22Rv1 (cell line): ENCODE data around the gene MRTFB.

Experiments used
- ZFX ChIP-seq: fragments of 450-650 bp; IDR thresholded peaks from 2 replicates; pipeline ENCODE4 v1.6.1; 2017; ENCODE audit warnings: antibody characterized with exemption, borderline replicate concordance
- TF ChIP-seq, protein P1 (sequence below): fragments of 450-650 bp; IDR thresholded peaks from 2 replicates; pipeline ENCODE4 v1.5.1; 2017; ENCODE audit warnings: mild to moderate bottlenecking

DNA sequence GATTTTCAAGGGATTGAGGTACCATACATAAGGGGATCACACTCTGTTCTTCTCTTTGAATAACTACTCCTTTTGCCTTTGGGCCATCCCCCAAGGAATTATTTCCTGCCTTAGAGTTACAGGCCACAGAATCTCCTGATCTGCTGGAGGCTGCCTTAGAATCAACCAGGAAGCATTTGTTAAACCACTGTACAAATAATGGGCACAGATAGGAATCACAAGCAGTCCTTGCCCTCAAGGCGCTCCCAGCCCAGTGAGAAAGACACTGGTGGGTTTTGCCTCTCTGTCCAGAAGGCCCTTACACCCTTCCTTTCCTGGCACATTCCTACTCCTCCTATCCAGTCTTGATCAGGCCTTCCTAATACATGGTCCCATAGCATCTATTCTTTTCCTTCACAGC is 45.9 kb downstream of the MRTFB start:
- TF ChIP-seq, protein P1, sequence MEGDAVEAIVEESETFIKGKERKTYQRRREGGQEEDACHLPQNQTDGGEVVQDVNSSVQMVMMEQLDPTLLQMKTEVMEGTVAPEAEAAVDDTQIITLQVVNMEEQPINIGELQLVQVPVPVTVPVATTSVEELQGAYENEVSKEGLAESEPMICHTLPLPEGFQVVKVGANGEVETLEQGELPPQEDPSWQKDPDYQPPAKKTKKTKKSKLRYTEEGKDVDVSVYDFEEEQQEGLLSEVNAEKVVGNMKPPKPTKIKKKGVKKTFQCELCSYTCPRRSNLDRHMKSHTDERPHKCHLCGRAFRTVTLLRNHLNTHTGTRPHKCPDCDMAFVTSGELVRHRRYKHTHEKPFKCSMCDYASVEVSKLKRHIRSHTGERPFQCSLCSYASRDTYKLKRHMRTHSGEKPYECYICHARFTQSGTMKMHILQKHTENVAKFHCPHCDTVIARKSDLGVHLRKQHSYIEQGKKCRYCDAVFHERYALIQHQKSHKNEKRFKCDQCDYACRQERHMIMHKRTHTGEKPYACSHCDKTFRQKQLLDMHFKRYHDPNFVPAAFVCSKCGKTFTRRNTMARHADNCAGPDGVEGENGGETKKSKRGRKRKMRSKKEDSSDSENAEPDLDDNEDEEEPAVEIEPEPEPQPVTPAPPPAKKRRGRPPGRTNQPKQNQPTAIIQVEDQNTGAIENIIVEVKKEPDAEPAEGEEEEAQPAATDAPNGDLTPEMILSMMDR: no peak
- no peak for TF ChIP-seq ZFX
